SHP77 (cell line): Measurements from ENCODE around the gene STK17A.
"Not testable (repeated sequence)": the region's sequence is repeated elsewhere in the genome, so short reads cannot be mapped to it uniquely, and the experiment has no call there.

Experiments
- DNase-seq, 2 experiments: peaks; one replicate each; lab custom pipeline; 2025; lab: John Stamatoyannopoulos, UW

The STK17A gene

DNA sequence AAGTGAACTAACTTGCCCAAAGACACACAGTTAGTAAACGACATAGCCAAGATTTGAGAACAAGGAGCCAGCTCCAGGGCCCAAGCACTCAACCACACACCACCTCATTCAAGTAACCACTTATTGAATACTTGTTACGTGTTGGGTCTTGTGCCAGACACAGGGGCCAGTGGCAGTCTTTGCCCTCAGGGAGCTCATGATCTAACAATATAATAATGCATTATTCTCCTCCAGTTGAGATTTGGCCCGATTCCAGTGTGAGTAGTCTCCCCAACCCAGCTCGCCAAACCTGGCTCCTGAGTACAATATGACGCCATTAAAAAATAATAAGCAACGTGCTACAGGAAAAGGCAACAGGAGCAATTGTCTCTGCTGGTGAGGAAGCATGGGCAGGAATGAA lies 14.4 kb upstream of the STK17A start:
- DNase-seq, result no peak

DNA sequence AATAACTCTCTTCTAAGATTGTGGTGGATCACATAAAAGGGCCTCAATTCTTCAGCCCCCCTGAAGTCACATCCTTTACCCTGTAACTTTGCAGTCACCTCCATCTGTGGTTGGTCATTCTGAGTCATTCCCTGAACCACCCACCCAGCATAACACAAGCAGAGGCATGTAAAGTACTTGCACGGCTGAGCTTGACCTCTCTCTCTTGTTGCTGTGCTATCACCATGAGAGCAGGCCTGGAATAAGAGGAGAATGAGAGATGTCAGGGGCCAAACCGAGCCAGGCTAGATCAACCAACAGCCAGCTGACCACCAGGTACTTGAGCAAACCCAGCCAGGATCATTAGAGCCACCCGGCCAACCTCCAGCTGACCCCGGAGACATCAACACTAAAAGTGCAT lies 13.5 kb upstream of the STK17A start:
- DNase-seq, result no peak

DNA sequence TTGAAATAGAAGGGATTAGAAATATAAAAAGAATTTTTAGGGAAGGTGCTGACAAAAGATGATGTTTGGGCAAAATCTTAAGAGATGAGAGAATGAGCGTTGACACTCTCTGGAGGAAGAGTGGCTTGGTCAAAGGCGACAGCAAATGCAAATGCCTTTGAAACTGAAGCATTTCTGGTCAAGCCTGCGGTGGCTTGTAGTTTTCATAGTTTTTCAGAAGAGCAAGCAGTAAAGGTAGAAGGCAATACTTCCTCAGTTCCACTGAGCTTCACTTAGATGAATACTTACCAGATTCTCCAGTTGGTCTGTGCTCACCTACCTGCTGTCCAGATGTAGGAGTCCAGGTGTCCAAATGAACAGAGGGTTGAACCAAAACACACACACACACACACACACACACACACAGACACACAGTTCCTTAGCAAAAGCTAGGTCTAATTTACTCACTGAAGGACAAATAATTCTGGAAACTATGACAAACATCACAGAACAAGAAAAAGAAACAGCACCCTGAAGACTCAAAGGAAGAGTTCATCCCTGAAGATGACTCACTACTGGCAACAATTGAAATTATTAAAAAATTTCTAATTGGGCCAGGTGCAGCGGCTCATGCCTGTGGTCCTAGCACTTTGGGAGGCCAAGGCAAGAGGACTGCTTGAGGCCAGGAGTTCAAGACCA lies 12.1 kb upstream of the STK17A start:
- no peak for DNase-seq

DNA sequence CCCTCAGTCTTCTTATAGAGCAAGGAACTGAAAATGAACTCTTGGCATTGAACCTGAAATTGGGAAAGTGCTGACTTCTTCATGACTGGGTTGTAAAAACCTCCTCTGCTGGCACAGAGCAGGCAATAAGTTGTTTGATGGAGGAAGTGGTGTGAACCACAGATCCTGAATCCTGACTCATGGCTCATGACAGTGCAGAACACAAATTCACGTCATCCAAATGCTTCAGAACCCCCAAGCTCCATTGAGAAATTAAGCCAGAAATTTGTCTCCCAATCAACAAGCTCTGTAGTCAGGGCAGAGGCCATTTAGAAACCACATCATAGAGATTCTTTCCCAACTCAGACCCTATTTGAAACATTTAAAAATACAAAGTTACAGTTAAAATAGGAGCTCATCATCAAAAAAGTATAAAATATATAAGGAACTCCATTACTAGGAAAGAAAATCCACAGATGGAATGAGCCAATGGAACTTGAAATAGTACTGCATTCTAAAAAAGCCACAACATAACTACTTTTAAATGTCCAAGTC lies 10.3 kb upstream of the STK17A start:
- DNase-seq, result no peak

DNA sequence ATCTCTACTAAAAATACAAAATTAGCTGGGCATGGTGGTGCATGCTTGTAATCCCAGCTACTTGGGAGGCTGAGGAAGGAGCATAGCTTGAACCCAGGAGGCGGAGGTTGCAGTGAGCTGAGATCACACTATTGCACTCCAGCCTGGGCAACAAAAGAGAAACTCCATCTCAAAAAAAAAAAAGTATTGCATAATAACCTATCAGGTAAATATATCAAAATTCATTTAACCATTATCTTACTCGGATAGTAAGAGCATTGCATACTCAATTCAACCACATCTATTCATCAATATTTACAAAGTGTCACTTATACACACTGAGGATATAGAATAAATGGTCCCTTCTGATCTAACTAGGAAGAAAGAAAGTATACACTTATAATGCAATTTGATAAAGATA lies 9.1 kb upstream of the STK17A start:
- DNase-seq, result not testable (repeated sequence)

DNA sequence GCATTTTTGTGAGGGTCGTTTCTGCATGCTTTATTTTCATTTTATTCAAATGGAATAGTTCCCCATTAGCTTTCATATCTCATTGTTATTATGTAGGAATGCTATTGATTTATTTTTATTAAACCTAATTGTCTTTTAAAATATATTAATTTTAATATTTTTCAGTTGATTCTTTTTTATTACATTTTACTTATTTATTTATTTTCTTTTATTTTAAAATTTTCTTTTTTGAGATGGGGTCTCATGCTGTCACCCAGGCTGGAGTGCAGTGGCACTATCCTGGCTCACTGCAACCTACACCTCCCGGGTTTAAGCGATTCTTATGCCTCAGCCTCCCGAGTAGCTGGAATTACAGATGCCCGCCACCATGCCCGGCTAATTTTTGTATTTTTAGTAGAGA lies 7.4 kb upstream of the STK17A start:
- DNase-seq, result no peak

DNA sequence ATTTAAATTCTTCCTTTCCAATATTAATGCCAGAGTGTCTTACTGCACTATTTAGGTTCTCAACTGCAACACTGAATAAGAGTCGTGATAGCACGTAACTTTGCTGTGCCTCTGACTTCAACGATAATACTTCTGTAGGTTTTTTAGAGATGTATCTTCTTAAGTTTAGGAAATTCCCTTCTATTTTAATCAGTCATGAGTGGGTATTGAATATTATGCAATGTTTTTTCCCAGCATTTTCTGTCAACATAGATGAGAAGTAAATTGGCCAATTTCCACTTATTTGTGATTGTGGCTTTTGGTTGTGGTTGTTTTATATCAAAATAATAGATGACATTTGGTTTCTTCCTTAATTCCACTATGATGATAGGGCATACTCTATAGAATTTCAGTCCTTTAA lies 6.7 kb upstream of the STK17A start:
- no peak for DNase-seq

DNA sequence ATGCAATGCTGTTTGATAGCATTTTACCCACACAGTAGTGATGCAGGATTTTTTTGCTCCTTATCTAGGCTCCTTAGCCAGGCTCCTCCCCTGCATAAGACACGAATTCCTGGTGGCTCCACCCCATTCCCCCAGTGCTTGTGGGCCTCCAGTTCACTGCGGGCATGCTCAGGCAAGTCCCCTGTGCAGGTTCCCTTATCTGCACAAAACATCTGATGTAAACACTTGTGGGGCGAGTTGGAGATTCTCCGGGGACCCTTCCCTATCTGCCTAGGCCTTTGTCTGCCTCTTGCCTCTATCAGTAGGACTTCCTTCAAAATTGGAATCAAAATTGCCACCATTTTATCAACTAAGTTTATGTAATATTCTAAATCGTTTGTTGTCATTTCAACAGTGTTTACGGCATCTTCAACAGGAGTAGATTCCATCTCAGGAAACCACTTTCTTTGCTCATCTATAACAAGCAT lies 5.4 kb upstream of the STK17A start:
- DNase-seq, result no peak

DNA sequence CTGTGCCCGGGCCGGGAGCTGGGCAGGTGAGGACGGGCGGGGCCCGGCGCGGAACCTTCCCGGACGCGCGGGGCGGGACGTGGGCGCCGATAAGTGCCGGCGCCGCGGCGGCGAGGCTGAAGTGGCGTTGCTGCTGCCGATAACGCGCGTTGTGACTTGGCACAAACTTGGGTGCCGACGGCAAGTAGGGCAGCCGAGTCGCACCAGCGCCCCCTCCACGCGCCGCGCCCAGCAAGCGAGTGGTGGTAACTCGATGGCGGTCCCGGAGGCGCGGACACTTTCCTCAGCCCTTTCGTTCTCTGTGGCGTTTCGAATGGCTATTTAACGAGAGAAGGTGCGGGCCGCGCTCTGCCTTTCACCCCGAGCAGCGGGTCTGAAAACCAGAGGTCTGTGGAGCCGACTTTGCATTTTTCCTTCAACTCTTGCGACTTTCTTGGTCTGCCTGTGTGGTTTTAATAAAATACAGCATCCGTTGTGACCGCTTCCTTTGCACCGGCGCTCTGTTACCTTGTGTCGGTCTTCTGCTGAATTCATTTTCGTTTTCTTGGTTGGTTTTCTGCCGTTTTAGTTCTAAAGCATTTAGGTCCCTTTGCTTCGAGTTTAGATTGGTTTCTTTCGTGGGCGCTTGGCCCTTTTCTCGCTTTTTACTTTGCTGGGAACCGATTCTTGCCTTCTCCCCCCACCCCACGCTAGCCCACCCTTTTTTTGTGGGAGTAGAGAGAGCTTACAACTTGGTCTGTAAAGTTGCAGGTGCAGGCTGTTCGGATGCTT lies 701 bp downstream of the STK17A start:
- peak in 1 of 2 experiments; percentile 59 for DNase-seq

DNA sequence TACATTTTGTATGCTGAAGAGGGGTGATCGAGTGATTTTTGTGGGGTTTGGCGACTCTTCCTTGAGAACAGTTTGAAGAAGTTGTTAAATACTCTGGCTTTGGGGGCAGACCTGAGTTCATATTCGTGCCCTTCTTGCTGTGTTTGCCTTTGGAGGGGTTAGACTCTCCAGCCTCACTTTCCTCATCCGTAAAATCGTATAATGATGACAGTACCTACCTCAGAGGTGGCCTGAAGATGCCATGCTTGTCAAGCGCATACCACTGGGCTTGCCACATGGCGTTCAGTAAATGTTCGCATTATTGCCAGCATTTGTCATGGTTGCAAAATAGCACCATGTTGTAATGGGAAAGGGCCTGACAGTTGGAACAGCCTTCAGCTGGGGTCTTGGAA lies 1.3 kb downstream of the STK17A start:
- DNase-seq, result peak; percentile 21 to 42

DNA sequence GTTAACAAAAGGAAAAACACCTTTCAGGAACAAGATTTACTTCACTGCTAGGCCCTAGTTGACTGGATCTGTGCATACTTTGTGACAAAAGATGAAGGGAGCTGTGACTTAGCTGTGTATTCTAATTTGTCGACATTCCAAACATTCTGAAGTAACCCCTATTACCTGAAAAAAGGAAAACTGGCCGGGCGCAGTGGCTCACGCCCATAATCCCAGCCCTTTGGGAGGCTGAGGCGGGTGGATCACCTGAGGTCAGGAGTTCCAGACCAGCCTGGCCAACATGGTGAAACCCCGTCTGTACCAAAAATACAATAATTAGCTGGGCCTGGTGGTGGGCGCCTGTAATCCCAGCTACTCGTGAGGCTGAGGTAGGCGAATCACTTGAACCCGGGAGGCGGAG lies 1.8 kb downstream of the STK17A start:
- not testable (repeated sequence) for DNase-seq

DNA sequence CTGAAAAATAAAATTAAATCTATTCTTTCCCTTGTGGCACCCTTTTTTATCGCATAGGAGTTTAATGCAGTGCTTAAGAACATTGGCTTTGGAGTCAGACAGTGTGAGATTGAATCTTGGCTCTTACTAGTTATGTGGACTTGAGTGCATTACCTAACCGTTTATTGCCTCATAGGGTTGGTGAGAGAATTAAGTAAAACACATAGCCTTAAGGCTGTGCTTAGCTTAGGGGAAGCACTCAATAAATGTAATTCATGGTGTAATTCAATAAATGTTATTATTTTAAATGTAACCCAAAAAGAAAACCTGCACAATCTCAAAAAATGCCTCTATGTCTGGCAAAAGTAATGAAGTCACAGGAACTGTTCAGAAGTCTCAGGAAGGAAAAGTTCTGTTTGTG lies 2.7 kb downstream of the STK17A start:
- DNase-seq, result no peak

DNA sequence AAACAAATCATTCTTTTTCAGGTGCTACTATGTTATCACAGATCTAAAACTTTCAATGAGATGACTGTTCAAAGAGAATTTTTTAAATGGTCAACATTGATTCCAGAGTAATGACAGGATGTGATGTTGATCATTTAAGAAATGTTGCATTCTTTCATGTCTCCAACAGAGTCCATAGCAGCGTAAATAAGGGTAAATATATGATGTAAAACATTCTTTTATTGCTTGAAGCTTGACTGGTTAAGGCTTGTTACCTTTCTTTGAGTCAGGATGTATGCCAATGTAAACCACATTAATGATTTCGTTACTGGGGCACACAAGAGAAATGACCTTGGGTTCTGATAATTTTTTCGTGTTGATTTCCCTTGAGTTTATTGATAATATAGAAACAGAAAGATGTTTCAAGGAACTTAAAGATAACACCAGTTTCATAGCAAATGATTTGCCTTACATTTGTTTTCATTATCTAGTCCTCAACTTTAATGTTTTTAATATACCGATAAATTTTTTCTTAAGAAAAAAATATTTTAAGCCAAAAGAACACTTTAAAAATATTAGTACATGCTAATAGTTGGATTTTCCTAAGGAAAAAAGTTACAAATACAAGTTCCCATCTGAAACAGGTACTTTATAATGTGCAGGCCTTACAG lies 3.5 kb downstream of the STK17A start:
- no peak for DNase-seq

DNA sequence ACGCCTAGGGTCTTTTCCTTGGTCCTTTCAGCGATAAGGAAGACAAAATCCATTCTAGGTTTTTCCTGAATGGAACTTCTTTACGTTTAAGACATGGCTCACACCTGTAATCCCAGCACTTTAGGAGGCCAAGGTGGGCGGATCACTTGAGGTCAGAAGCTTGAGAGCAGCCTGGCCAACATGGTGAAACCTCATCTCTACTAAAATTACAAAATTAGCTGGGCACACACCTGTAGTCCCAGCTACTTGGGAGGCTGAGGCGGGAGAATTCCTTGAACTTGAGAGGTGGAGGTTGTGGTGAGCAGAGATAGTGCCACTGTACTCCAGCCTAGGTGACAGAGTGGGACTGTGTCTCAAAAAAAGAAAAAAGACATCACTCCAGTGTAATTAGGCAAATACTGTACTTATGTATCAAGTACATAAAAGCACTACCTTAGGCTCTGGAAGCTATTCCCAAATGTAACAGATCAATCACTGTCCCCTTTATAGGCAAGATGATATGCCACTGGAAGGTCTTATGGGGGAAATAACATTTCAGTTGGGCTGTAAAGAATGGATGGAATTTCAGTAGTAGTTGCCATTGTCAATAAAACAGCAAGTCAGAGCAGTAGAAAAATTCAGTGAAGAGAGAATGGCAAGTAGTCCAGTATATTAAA lies 5.7 kb downstream of the STK17A start:
- DNase-seq, result peak; percentile 14 to 53

DNA sequence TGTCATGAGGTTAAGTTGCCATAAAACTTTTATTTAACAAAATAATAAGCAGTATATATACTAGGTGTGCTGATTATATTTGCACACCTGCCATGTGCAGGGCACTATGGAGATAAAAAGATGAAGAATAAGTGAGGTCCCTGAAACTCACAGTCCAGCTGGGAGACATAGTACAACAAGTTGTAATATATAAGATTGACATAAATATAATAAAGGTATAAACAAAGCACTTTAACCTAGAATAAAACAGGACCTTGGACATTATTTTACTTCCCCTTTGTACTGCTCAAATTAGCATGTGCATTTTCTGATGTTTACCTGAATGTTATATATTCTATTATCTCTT lies 6.2 kb downstream of the STK17A start:
- DNase-seq, result peak in 1 of 2 experiments; percentile 53

DNA sequence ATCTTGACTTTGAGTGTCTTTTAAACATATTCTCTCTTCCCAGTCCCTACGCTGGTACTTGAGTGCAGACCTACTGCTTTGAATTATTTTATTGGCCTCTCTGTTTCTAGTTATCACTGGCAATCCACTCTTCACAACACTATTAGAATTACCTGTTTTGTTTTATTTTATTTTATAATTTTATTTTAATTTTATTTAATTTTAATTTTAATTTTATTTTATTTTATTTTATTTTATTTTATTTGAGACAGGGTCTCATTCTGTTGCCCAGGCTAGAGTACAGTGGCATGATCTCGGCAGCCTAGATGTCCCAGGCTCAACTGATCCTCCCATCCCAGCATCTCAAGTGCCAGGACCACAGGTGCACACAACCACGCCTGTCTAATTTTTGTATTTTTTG lies 6.8 kb downstream of the STK17A start:
- DNase-seq, result peak in 1 of 2 experiments; percentile 62

DNA sequence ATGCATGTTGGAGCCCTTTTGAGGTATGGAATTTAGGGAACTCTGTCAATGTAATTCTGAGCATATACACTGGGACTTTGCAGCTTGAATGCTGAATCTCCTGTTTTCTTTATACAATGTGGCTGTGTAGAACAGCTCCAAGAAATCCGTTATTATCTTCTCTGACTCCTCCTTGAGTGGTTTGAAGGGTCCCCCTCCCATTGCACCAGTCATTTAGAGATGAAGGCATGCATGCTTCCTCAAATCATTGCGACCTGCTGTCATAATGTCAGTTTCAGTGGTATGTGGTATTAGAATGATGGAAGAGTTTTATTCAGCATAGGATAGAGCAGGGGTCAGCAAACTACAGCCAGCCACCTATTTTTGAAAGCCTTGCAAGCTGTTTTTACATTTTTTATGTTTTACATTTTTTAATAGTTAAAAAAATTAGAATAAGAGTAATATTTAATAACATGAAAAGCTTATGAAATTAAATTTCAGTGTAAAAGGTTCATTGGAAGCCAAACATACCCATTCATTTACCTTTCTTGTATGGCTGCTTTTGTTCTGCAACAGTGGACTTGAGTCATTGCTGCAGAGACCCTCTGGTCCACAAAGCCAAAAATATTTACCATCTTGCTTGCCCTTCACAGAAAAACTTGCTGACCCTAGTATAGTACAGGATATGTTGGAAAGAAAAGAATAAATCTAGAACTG lies 8.1 kb downstream of the STK17A start:
- no peak for DNase-seq

DNA sequence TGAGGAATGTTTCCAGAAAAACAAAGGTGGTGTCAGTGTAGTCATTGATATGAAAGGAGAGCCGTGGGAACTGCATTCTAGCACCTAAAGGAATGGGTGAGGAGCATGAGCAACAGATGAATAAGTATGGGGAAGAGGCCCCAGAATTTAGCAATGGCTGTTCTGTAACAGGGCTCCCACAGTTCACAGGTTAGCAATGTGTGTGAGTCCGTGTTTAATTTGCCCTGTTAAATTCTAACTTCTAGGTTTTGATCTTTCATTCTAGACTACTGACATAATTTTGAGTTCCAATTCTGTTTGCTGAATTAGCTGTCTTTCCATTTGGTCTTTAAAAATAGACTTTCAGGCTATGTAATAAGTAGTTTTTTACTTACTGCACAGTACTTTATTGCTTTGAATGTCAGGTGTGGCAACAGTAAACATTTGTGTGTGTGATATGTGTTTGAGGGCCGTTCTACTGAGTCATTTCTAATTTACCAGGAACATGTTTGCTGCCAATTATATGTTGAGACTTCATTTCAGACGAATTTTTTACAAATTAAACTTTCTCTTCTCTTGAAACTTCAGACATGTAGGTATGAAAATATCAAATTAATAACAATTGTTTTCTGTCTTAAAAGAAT lies 8.8 kb downstream of the STK17A start:
- DNase-seq, result no peak

DNA sequence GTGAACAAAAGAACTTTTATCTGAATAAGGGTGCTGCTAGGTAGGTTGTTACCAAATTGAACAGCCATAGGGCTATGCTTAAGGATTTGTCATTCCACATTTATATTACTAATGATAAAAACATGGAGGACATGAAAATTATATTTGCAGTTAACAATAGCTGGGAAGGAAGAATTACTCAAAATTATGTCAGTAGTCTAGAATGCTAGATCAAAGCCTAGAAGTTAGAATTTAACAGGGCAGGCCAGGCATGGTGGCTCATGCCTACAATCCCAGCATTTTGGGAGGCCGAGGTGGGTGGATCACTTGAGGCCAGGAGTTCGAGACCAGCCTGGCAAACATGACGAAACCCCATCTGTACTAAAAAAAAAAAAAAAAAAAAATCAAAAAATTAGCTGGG lies 9.4 kb downstream of the STK17A start:
- DNase-seq, result no peak

DNA sequence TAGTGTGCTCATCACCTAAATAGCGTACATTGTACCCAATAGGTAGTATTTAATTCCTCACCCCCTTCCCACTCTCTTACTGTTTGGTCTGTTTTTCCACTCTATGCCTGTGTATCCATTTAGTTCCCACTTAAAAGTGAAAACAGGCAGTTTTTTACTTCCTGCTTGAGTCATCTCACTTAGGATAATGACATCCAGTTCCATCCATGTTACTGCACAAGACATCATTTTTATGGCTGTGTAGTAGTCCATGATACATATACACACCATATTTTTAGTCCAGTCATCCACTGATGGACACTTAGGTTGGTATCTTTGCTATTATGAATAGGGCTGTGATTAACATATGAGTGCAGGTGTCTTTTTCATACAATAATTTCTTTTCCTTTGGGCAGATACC lies 10.1 kb downstream of the STK17A start:
- DNase-seq, result no peak

DNA sequence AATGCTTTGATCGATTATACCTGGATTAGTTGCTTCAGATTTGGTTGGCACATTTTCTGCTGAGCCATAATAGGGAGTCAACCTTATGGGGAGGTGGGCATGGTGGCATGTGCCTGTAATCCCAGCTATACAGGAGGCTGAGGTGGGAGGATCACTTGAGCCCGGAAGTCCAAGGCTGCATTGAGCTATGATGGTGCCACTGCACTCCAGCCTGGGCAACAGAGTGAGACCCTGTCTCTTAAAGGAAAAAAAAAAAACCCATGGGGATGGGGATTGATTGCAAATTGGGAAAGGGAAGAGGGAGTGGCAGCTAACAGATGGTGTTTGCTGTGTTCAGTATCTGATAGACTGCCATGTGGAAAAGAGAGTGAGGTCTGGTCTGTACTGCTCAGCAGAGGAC lies 11.1 kb downstream of the STK17A start:
- no peak for DNase-seq
